Stimulated activated CD4-positive, alpha-beta T cell treated with anti-CD3 and anti-CD28 coated beads, TNF-alpha, amount 100 ng/mL, for 1 hour (primary cell): ENCODE results near the gene KRTAP10-5.
"Not testable (repeated sequence)": the region's sequence is repeated elsewhere in the genome, so short reads cannot be mapped to it uniquely, and the experiment has no call there.

Experiments
- DNase-seq, 3 donors: peaks; one replicate each; pipeline ENCODE4 v3.0.0-alpha.2; 2020; ENCODE audit warnings: low read depth in 3 of 3, low spot score in 1 of 3

The KRTAP10-5 gene

GRCh38 chr21:44571844-44572782 lies 8.3 kb downstream of the KRTAP10-5 start:
- DNase-seq = no peak

GRCh38 chr21:44571296-44571695 lies 9.1 kb downstream of the KRTAP10-5 start:
- no peak for DNase-seq

DNA sequence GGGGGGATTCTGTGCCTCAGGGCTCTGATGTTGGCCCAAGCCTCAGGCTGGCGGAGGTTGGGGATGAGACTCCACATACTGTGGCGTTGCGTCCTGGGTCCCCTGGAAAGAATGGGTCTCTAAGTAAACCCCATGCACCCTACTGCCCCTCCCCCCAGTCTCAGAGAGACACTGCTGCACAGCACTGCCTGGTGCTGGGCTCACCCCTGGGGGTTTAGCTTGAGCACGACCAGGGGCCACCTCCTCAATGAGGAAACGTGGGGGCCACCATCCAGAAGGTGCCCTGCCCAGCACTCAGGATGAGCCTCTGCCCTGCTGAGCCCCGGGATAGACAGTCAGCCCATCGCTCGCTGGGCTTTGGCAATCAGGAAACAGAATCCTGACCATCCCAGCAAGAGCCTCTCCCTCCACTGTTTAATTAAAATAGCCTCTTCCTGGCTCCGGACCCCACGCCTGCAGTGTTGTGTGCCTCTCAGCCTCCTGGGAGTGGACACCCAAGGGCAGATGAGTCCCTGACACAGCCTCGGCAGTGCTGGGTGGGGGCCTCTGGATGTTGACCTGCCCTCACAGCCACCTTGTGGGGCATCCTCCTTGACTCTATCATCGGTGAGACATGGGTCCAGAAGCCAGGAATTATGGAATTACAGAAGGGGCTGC lies 10.4 kb downstream of the KRTAP10-5 start:
- no peak for DNase-seq

- DNase-seq = no peak
Measured at GRCh38 chr21:44568667-44569556, 11.5 kb downstream of the KRTAP10-5 start.

- DNase-seq = no peak
Measured at GRCh38 chr21:44568261-44568660, 12.1 kb downstream of the KRTAP10-5 start.

DNA sequence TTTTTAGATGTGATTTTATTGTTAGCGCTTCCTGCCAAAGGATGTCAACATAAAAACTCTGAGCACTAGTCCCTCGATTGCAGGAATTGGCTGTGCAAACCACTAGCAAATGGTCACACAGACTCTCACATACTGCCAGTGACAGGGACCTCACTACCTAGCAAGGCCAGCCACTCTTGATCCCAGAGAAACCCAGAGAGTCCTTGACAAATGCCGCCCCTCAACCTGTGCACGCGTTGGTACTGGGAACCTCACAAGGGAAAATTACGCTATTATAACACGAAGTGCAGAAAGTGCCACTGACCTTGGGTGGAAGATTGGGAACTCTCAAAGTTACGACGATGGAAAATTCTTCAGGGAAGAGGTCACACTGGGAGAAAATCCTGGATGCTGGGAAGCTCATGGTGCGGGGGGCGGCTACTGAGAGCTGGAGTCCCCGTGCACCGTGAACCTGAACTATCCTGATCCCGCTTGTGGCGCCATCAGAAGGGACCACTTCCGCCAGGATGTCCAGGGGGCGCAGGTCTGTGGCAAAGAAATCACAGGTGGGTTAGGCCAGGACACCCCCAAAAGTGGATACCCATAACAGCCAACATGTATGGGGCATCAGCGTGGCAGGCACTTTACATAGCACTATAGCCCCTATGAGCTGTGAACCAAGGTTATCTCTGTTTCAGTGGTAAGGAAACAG lies 12.8 kb downstream of the KRTAP10-5 start:
- DNase-seq = no peak

GRCh38 chr21:44566403-44566802 lies 14.0 kb downstream of the KRTAP10-5 start:
- no peak for DNase-seq

DNA sequence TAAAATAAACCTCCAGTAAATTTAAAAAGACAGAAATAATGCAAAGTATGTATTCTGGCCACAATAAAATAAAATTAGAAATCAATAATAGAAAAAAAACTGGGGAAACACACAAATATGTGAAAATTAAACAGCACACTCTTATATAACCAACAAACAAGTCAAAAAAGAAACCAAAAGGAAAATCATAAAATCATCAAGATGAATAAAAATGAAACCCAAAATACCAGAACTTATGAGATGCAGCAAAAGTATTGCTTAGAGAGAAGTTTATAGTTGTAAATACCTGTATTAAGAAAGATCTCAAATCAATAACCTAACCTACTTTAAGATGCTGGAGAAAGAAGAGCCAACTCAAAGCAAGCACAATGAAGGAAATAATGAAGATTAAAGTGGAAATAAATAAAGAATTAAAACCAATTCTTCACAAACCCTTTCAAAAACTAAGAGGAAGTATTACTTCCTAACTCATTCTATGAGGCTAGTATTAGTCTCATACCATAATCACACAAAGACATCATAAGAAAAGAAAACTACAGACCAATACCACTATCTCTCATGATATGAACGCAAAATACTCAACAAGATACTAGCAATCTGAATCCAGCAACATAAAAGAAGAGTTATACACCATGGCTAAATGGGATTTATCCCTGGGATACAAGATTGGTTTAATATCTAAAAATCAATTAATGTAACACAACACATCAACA lies 15.4 kb downstream of the KRTAP10-5 start:
- DNase-seq = no peak

GRCh38 chr21:44564099-44564498 lies 16.3 kb downstream of the KRTAP10-5 start:
- DNase-seq = no peak

GRCh38 chr21:44558695-44559094 lies 21.7 kb downstream of the KRTAP10-5 start, which contains the start of gene KRTAP10-3:
Gene KRTAP10-3 (minus strand): TSS chr21:44558795. CDS start chr21:44558715, 80 bp downstream.
- DNase-seq = no peak

- not testable (repeated sequence) for DNase-seq
Measured at GRCh38 chr21:44558329-44558675, 22.1 kb downstream of the KRTAP10-5 start.

- no peak for DNase-seq
Measured at GRCh38 chr21:44557491-44558328, 22.7 kb downstream of the KRTAP10-5 start.

- no peak for DNase-seq
Measured at GRCh38 chr21:44556879-44557278, 23.5 kb downstream of the KRTAP10-5 start.

DNA sequence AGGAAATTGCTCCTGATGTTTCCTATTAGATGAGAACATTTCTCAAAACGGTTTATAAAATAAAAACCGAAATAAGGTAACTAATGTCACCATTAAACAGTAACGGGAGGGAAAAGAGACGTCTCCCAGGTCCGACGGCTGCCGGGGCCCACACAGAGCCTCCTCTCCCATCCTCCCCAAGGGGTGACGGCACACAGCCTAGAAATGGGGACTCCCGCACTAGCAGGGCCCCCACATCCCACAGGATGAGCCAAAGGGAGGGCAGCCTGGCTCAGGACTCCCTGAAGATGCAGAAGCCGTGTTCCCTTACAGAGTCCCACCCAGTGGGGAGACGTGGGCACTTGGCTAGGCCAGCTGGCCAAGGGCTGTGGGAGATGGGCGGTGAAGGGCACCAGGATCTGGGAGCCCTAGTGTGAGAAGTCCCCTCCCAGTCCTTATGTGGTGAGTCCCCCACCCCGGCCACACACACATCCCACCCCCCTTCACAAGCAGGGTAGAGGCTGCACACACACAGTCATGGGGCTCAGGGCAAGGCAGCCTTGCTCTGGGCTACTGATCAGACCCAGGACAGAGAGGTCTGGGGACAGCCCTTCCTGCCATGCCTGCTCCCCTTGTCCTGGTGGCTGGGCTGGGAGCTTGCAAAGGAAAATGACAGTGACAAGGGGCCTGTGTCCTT lies 25.1 kb downstream of the KRTAP10-5 start:
- DNase-seq = no peak

DNA sequence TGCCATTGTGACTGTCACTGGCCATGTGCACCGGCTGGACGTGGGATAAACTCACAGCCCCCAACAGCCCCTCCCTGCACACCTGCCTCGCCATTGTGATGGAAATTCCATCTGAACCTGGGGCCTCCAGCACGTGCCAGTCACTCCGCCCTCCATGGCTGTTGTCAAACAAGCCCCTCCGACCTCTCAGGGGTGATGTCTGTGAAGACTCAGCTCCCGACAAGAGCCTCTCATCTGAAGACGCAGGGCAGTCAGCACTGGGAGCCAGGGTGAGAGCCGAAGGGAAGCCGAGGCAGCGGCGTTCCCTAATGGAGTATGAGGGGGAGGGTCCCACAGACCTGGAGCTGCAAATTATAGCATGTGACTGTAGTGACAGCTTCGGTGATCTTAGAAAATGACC lies 27.7 kb downstream of the KRTAP10-5 start:
- DNase-seq = no peak

DNA sequence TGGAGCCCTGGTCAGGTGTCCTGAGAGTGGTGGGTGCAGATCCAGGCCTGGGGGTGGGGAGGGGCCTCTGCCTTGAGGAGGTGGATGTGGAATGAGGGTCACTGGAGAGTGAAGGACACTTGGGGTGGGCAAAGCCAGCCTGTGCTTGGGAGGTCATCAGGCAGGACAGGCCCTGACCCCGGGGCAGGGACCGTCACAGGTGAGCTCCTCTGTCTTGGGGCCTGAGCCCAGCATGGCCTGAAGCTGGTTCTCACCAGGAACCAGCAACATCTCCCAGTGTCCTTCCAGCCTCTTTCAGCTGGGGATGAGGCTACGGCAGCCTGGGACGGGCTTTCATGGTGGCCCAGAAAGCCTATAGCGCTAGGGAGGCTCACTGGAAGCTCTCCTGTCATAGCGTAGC lies 28.3 kb downstream of the KRTAP10-5 start:
- DNase-seq = no peak

GRCh38 chr21:44551340-44551961 lies 29.0 kb downstream of the KRTAP10-5 start, which contains the start of gene KRTAP10-2:
Gene KRTAP10-2 (minus strand): TSS chr21:44551505. CDS start chr21:44551458, 47 bp downstream.
- DNase-seq = no peak

GRCh38 chr21:44550807-44551206 lies 29.6 kb downstream of the KRTAP10-5 start:
- DNase-seq = no peak
